Endothelial cell of umbilical vein (primary cell): ENCODE measurements around the gene KDM4C. TPM values are rescaled to one million over a fixed set of nuclear protein-coding genes. Genes with fewer than 3 reads are reported as not detected.

Experiments
- BruUV-seq: library from RNA; stranded (reverse); fragments of 400-500 nt; replicated peaks from 2 replicates; lab custom pipeline; 2021; lab: Mats Ljungman, UMichigan
- CTCF ChIA-PET: fragments of 300-600, 350-600 bp; sonication (Branson Sonifier 250); formaldehyde crosslinking; loops from one replicate; lab custom pipeline; 2021; ENCODE audit warnings: antibody characterized with exemption, inconsistent platforms; lab: Charles Lee
- POLR2A ChIA-PET: fragments of 300-600, 350-600 bp; sonication (Branson Sonifier 250); formaldehyde crosslinking; loops from one replicate; lab custom pipeline; 2021; ENCODE audit warnings: antibody characterized with exemption, inconsistent platforms; lab: Charles Lee
- DNase-seq: peaks from one replicate; pipeline ENCODE4 v3.0.0-alpha.2; 2011; ENCODE audit warnings: low read depth, low spot score
- FAIRE-seq: peaks from 2 replicates; lab custom pipeline; 2011; peaks lifted over from hg19 to GRCh38; lab: Jason Lieb, UNC
- H2AFZ ChIP-seq: 2 replicates; pipeline ENCODE4 v1.6.0; 2012; ENCODE audit warnings: low read depth, low read length, control low read depth, inconsistent platforms
- H3K27ac ChIP-seq: 2 replicates; pipeline ENCODE4 v1.5.1; 2011; ENCODE audit warnings: low read depth, mild to moderate bottlenecking, control low read depth, low read length, moderate library complexity; ENCODE audit not compliant: insufficient read depth
- H3K27me3 ChIP-seq, 2 experiments: 2 replicates each; pipeline versions ENCODE4 v1.6.0 to v1.6.1; 2011; ENCODE audit warnings: low read length in 2 of 2, mixed read lengths in 1 of 2; ENCODE audit not compliant: control insufficient read depth in 2 of 2, insufficient read depth in 2 of 2
- H3K36me3 ChIP-seq, 2 experiments: 2 replicates in 1 of 2; 3 replicates in 1 of 2; pipeline ENCODE4 v1.5.1; 2011; ENCODE audit warnings: low read length in 2 of 2, mild to moderate bottlenecking in 1 of 2, moderate library complexity in 1 of 2; ENCODE audit not compliant: control insufficient read depth in 2 of 2, insufficient read depth in 2 of 2; ENCODE audit errors: extremely low read depth in 1 of 2
- H3K4me1 ChIP-seq: 3 replicates; pipeline ENCODE4 v1.5.1; 2011; ENCODE audit warnings: mild to moderate bottlenecking, low read length; ENCODE audit not compliant: control insufficient read depth, insufficient read depth; ENCODE audit errors: extremely low read depth
- H3K4me2 ChIP-seq: 2 replicates; pipeline ENCODE4 v1.6.1; 2011; ENCODE audit warnings: low read length, control low read depth, mixed read lengths; ENCODE audit not compliant: insufficient read depth
- H3K4me3 ChIP-seq, 3 experiments: fragments of 200-600 bp in 1 of 3; sonication (generic), shearing (Covaris generic) in 1 of 3; replicated peaks in 1 of 3; 2 replicates each; pipeline ENCODE4 v1.5.1; 2011 to 2016; ENCODE audit warnings: control low read depth in 3 of 3, low read length in 3 of 3, mild to moderate bottlenecking in 2 of 3, inconsistent platforms in 1 of 3, low read depth in 1 of 3, moderate library complexity in 1 of 3; ENCODE audit not compliant: insufficient read depth in 1 of 3
- H3K79me2 ChIP-seq: 2 replicates; pipeline ENCODE4 v1.6.0; 2012; ENCODE audit warnings: low read length, inconsistent platforms; ENCODE audit not compliant: control insufficient read depth, insufficient read depth
- H3K9ac ChIP-seq: replicated peaks from 2 replicates; pipeline ENCODE3; 2011; ENCODE audit warnings: low read length, control low read depth; ENCODE audit not compliant: insufficient read depth; ENCODE audit errors: extremely low read depth
- H3K9me1 ChIP-seq: replicated peaks from 3 replicates; pipeline ENCODE4 v1.6.0; 2011; ENCODE audit warnings: mild to moderate bottlenecking, low read length; ENCODE audit not compliant: control insufficient read depth, insufficient read depth; ENCODE audit errors: extremely low read depth
- H3K9me3 ChIP-seq: replicated peaks from 2 replicates; pipeline ENCODE4 v1.5.1; 2012; ENCODE audit warnings: low read length, inconsistent platforms; ENCODE audit not compliant: control insufficient read depth, insufficient read depth
- H4K20me1 ChIP-seq: replicated peaks from 2 replicates; pipeline ENCODE3; 2011; ENCODE audit warnings: mild to moderate bottlenecking, low read length; ENCODE audit not compliant: control insufficient read depth, insufficient read depth; ENCODE audit errors: extremely low read depth
- EZH2 ChIP-seq: IDR thresholded peaks from 2 replicates; pipeline ENCODE4 v1.6.1; 2012; ENCODE audit warnings: borderline replicate concordance, low read depth, mild to moderate bottlenecking, moderate library complexity, low read length, inconsistent platforms; ENCODE audit not compliant: severe bottlenecking
- FOS ChIP-seq: IDR thresholded peaks from 2 replicates; pipeline ENCODE4 v1.6.1; 2011; ENCODE audit warnings: mild to moderate bottlenecking, low read length, moderate library complexity, borderline replicate concordance; ENCODE audit not compliant: insufficient read depth
- GATA2 ChIP-seq: IDR thresholded peaks from 2 replicates; pipeline ENCODE4 v1.7.0; 2011; ENCODE audit warnings: low read depth, mild to moderate bottlenecking, moderate library complexity, mixed read lengths, low read length; ENCODE audit not compliant: insufficient read length, insufficient read depth
- JUN ChIP-seq: IDR thresholded peaks from 2 replicates; pipeline ENCODE4 v1.6.1; 2011; ENCODE audit warnings: borderline replicate concordance, low read depth; ENCODE audit not compliant: insufficient read length, insufficient read depth
- MYC ChIP-seq: IDR thresholded peaks from one replicate; pipeline ENCODE4 v1.6.1; 2011; ENCODE audit warnings: mild to moderate bottlenecking, low read depth, low read length
- POLR2A ChIP-seq: IDR thresholded peaks from 2 replicates; pipeline ENCODE4 v1.6.1; 2012; ENCODE audit warnings: low read depth, mild to moderate bottlenecking, control low read depth, low read length
- POLR2AphosphoS5 ChIP-seq: IDR thresholded peaks from 2 replicates; pipeline ENCODE4 v1.6.1; 2012; ENCODE audit warnings: low read depth, mild to moderate bottlenecking, control low read depth, low read length, moderate library complexity; ENCODE audit not compliant: insufficient read depth
- dilution Hi-C: fragments of 300-500 bp; cut with MboI; formaldehyde crosslinking; loops from one replicate; pipeline ENCODE4 v1.15.0; 2019; ENCODE audit warnings: low sequenced_read_pairs; ENCODE audit not compliant: extremely low pct_ligation_motif_present
- intact Hi-C: fragments of 100-400 bp; cut with micrococcal nuclease; formaldehyde crosslinking; loops from one replicate; pipeline ENCODE4 v1.10.0; 2022
- polyA plus RNA-seq, 4 experiments: library from polyadenylated mRNA; depleted of rRNA in 3 of 4; stranded (reverse) in 3 of 4; unstranded in 1 of 4; fragments of >200 nt; gene quantifications; 2 replicates each; pipeline versions ENCODE4 v1.2.1 to v1.2.3, GENCODE V29; 2011 to 2012; ENCODE audit warnings: missing spikeins in 1 of 4
- total RNA-seq: library from RNA; stranded (reverse); gene quantifications from 2 replicates; pipeline ENCODE4 v1.2.3, GENCODE V29; 2021
- TF ChIP-seq, protein P1 (sequence below), 2 donors: IDR thresholded peaks; 1 replicate in 1 of 2; 2 replicates in 1 of 2; pipeline ENCODE4 v1.5.1; 2011; ENCODE audit warnings: low read length in 2 of 2, mild to moderate bottlenecking in 2 of 2, moderate library complexity in 2 of 2, control low read depth in 1 of 2, inconsistent platforms in 1 of 2, low read depth in 1 of 2; ENCODE audit not compliant: insufficient read depth in 1 of 2; ENCODE audit errors: extremely low read depth in 1 of 2
- TF ChIP-seq, protein P2 (sequence below): IDR thresholded peaks from 2 replicates; pipeline ENCODE4 v1.6.1; 2011; ENCODE audit not compliant: insufficient read depth, insufficient read length

The KDM4C gene
- total and polyA plus RNA-seq, 2 donors (not counting 3 experiments of a cell fraction or from before 2014, with no cell fraction given) = 5.4 to 15.0 TPM

DNA sequence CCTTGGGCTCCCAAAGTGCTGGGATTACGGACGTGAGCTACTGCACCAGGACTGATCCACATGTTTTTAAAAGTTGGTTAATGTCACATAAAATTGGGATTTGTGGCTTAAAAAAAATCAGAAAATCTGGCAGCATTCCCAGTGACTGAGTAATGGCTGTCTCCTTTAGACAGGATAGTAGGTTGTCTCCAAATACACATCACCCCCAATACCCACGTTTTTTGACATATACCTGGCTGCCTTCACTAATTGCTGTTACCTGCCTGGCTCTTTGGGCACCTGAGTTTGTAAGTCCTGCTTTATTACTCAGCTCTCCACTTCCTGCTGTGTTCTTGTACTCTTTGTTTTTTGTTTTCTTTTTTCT, 84.8 kb downstream of the KDM4C start:
- intact Hi-C loops (no loop called here), dilution Hi-C loops (no loop called here)
- Histone ChIP-seq H3K36me3 (no peaks in the 10 kb centered on the region), H3K4me1 (no peaks in the 10 kb centered on the region), H3K27ac (no peak overlapping the region), H3K27me3 (no peaks in the 10 kb centered on the region), H3K4me3 (no peak overlapping the region), H3K9ac (no peak overlapping the region), H3K9me3 (no peaks in the 10 kb centered on the region), H4K20me1 (no peaks in the 10 kb centered on the region), H3K79me2 (no peaks in the 10 kb centered on the region), H3K4me2 (no peak overlapping the region), H3K9me1 (no peaks in the 10 kb centered on the region), H2AFZ (no peak overlapping the region)
- CTCF ChIA-PET = interaction anchor here (0.7 to 5.3 kb wide), 2 partner anchors 14 to 60 kb away, joined by 3 to 41 read pairs; no protein-coding TSS in a partner anchor
- POLR2A ChIA-PET = no interaction called here
- DNase-seq = peak; percentile 5
- FAIRE-seq = no peak
- TF ChIP-seq POLR2A (no peak), JUN (no peak), GATA2 (no peak), FOS (no peak)
- TF ChIP-seq, protein P1, sequence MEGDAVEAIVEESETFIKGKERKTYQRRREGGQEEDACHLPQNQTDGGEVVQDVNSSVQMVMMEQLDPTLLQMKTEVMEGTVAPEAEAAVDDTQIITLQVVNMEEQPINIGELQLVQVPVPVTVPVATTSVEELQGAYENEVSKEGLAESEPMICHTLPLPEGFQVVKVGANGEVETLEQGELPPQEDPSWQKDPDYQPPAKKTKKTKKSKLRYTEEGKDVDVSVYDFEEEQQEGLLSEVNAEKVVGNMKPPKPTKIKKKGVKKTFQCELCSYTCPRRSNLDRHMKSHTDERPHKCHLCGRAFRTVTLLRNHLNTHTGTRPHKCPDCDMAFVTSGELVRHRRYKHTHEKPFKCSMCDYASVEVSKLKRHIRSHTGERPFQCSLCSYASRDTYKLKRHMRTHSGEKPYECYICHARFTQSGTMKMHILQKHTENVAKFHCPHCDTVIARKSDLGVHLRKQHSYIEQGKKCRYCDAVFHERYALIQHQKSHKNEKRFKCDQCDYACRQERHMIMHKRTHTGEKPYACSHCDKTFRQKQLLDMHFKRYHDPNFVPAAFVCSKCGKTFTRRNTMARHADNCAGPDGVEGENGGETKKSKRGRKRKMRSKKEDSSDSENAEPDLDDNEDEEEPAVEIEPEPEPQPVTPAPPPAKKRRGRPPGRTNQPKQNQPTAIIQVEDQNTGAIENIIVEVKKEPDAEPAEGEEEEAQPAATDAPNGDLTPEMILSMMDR (IDR thresholded peaks at IDR 0.05; ENCODE audit: extremely low read depth in 1 of 2, insufficient read depth in 1 of 2, low read depth in 1 of 2, low read length in 2 of 2) = no peak
- TF ChIP-seq, protein P2, sequence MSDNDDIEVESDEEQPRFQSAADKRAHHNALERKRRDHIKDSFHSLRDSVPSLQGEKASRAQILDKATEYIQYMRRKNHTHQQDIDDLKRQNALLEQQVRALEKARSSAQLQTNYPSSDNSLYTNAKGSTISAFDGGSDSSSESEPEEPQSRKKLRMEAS = no peak
- no TSS peak for BruUV-seq

DNA sequence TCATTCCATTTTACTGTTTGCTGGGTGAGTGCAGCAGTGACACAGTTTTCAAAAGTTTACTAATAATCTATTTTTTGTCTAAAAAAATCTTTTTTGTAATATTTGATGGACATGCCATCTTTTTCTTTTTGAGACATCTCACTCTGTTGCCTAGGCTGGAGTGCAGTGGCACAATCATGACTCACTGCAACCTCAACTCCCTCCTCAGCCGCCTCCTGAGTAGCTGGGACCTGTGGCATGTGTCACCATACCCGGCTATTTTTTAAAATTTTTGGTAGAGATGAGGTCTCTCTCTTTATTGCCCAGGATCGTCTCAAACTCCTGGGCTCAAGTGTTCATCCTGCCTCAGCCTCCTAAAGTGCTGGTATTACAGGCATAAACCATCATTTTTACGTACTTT, 86.0 kb downstream of the KDM4C start:
- no peaks in the 10 kb centered on the region for H3K79me2 ChIP-seq
- no peaks in the 10 kb centered on the region for H3K9me3 ChIP-seq
- BruUV-seq = no TSS peak
- H3K4me2 ChIP-seq = no peak overlapping the region
- intact Hi-C loops (no loop called here), dilution Hi-C loops (no loop called here)
- DNase-seq = no peak
- no peaks in the 10 kb centered on the region for H3K4me1 ChIP-seq
- no peaks in the 10 kb centered on the region for H3K9me1 ChIP-seq
- POLR2A ChIA-PET = no interaction called here
- H3K27me3 ChIP-seq = no peaks in the 10 kb centered on the region
- no peak for TF ChIP-seq FOS
- TF ChIP-seq, protein P1 (IDR thresholded peaks at IDR 0.05; ENCODE audit: extremely low read depth in 1 of 2, insufficient read depth in 1 of 2, low read depth in 1 of 2, low read length in 2 of 2) = no peak
- no peak for TF ChIP-seq MYC
- TF ChIP-seq JUN = no peak
- TF ChIP-seq, protein P2 = no peak
- TF ChIP-seq POLR2AphosphoS5 = no peak
- TF ChIP-seq POLR2A = no peak
- TF ChIP-seq GATA2 = no peak
- no peak for TF ChIP-seq EZH2
- no peak for FAIRE-seq
- no peak overlapping the region for H2AFZ ChIP-seq
- no peak overlapping the region for H3K9ac ChIP-seq
- no peaks in the 10 kb centered on the region for H3K36me3 ChIP-seq
- H3K27ac ChIP-seq = no peak overlapping the region
- H3K4me3 ChIP-seq = no peak overlapping the region
- H4K20me1 ChIP-seq = no peaks in the 10 kb centered on the region
- CTCF ChIA-PET = no interaction called here
